GM13976 (cell line): Measurements from ENCODE around the gene HIVEP3.

ENCODE experiments used
- DNase-seq: peaks from one replicate; pipeline ENCODE4 v3.0.0; 2012; ENCODE audit warnings: low spot score
- in situ Hi-C: fragments of 300-500 bp; cut with MboI; formaldehyde crosslinking; loops from one replicate; pipeline ENCODE4 v1.12.0; 2022; ENCODE audit warnings: low sequenced_read_pairs, mixed read lengths, inconsistent platforms; ENCODE audit not compliant: unreplicated experiment
- TF ChIP-seq, protein P1 (sequence below): IDR thresholded peaks from 2 replicates; pipeline ENCODE4 v1.5.1; 2012; ENCODE audit warnings: borderline replicate concordance, mild to moderate bottlenecking; ENCODE audit not compliant: insufficient read depth; ENCODE audit errors: extremely low read depth, missing control alignments, control extremely low read depth

The HIVEP3 gene

GRCh38 chr1:41889506-41890414, 29.0 kb downstream of the HIVEP3 start:
- DNase-seq = no peak
- TF ChIP-seq, protein P1, sequence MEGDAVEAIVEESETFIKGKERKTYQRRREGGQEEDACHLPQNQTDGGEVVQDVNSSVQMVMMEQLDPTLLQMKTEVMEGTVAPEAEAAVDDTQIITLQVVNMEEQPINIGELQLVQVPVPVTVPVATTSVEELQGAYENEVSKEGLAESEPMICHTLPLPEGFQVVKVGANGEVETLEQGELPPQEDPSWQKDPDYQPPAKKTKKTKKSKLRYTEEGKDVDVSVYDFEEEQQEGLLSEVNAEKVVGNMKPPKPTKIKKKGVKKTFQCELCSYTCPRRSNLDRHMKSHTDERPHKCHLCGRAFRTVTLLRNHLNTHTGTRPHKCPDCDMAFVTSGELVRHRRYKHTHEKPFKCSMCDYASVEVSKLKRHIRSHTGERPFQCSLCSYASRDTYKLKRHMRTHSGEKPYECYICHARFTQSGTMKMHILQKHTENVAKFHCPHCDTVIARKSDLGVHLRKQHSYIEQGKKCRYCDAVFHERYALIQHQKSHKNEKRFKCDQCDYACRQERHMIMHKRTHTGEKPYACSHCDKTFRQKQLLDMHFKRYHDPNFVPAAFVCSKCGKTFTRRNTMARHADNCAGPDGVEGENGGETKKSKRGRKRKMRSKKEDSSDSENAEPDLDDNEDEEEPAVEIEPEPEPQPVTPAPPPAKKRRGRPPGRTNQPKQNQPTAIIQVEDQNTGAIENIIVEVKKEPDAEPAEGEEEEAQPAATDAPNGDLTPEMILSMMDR = no peak
- in situ Hi-C loops = no loop called here

DNA sequence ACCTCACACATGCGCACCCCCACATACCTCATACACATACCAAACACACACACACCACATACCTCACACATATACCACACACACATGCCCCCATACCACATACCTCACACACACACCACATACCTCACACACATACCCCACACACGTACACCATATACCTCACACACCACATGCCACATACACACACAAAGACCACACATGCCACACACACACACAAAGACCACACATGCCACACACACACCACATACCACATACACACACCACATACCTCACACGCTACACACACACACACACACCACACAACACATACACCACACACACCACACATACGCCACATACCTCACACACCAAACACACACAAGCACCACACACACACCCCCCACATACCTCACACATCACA, 30.0 kb downstream of the HIVEP3 start:
- in situ Hi-C loops = no loop called here
- TF ChIP-seq, protein P1 = no peak
- no peak for DNase-seq

- in situ Hi-C loops = no loop called here
- no peak for DNase-seq
- TF ChIP-seq, protein P1 = no peak
Measured at GRCh38 chr1:41887365-41887764, 31.4 kb downstream of the HIVEP3 start.

DNA sequence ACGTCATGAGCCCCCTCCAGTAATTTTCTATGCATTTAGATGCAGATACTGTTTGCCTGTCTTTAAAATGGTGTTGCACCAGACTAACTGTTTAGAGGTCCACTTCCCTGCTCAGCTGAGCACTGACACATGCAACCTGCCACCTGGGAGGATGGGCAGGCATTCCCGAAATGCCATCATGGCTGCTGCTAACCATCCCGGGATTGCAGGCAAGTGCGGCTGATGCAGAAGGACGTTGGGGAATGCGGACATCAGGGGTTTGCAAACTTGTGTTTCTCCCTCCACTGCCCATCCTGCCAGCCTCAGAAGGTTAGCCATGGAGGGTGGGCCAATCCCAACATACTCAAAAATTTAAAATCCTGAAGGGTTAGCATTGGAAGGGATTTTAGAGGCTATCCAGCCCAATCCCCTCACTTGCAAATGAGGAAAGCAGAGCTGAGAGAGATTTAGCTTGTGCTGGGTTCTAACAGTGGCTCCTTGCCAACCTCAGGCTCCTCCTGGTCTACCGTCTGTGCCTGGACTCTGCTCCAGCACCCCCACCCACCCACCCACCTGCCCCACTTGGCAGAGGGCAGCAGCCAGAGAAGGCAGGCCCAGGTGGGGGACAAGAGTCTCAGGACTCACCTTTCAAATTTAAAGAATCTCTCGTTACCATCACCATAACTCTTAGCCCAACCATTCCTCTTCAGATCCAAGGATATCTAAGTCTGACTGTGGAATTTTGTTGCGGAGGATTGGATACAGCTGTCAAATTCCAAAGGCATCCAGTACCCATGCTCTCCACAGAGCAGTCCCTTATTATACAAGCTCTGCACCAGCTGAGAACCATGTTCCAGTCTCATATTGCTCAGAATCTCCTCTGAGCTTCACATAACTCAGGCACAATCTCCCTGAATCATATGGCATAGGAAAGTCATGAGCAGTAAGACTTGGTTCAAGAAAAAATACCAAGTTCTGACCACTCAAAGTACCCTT, 34.2 kb downstream of the HIVEP3 start:
- in situ Hi-C loops = no loop called here
- TF ChIP-seq, protein P1 = no peak
- no peak for DNase-seq

GRCh38 chr1:41883507-41883906, 35.2 kb downstream of the HIVEP3 start:
- in situ Hi-C loops = no loop called here
- no peak for DNase-seq
- TF ChIP-seq, protein P1 = no peak

DNA sequence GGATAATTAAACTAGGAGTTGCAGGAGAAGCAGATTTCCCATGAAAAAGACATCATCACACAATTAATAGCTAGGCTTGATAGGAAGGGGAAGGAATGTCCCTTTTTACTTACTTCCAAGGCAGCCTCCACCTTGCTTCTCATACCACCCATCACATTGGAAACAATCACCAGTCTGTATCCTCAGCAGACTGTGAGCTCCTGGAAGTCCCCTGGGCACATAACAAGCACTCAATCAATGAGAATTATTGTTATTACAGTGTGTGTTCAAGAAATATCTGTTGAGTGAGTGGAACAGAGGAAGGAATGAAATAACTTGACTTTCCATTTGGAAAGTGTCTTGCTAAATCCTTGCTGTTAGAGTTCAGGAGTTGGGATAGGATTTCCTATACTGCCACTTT, 36.2 kb downstream of the HIVEP3 start:
- DNase-seq = no peak
- in situ Hi-C loops = no loop called here
- TF ChIP-seq, protein P1 = no peak
